Measurements from ENCODE around the gene BIK.

- no peak for TF ChIP-seq POLR2AphosphoS5 (IDR thresholded peaks at IDR 0.05; ENCODE audit: low read depth)
- no peak for TF ChIP-seq CTCF (conservative IDR thresholded peaks at IDR 0.05; ENCODE audit: low read depth in 2 of 2)
- no peak for TF ChIP-seq EZH2 (IDR thresholded peaks at IDR 0.05; ENCODE audit: low read depth, unreplicated experiment)
- TF ChIP-seq JUNB (IDR thresholded peaks at IDR 0.05; ENCODE audit: unreplicated experiment): no peak
- no peak for TF ChIP-seq NANOG (IDR thresholded peaks at IDR 0.05; ENCODE audit: borderline replicate concordance)
- no peak for TF ChIP-seq EZH2phosphoT487 (IDR thresholded peaks at IDR 0.05; ENCODE audit: unreplicated experiment)
- no peak for TF ChIP-seq REST (IDR thresholded peaks at IDR 0.05; ENCODE audit: unreplicated experiment)
- no peak for TF ChIP-seq ETS1 (IDR thresholded peaks at IDR 0.05)
- TF ChIP-seq ZNF114 (CRISPR knock-in tag; IDR thresholded peaks at IDR 0.05): no peak
- TF ChIP-seq STAT1 (IDR thresholded peaks at IDR 0.05; ENCODE audit: unreplicated experiment): no peak
- TF ChIP-seq ZNF331 (CRISPR knock-in tag; IDR thresholded peaks at IDR 0.05; ENCODE audit: low read depth): no peak
- no peak for TF ChIP-seq CREB1 (CRISPR knock-in tag; IDR thresholded peaks at IDR 0.05; ENCODE audit: low read depth)
Measured at GRCh38 chr22:43131773-43132501, 21.4 kb downstream of the BIK start.
